SKM-1 (cell line): ENCODE results near the gene ARHGDIG.

Experiments used
- DNase-seq: peaks from one replicate; lab custom pipeline; 2025; ENCODE audit not compliant: unreplicated experiment; lab: John Stamatoyannopoulos, UW

Gene ARHGDIG

GRCh38 chr16:296276-296675 is 15.9 kb downstream of the ARHGDIG start:
- DNase-seq: no peak

- DNase-seq: no peak
Measured at GRCh38 chr16:296806-297510, 16.6 kb downstream of the ARHGDIG start.

- no peak for DNase-seq
Measured at GRCh38 chr16:297832-298231, 17.4 kb downstream of the ARHGDIG start.

- DNase-seq: no peak
Measured at GRCh38 chr16:301235-301634, 20.8 kb downstream of the ARHGDIG start.

- DNase-seq: no peak
Measured at GRCh38 chr16:301950-302349, 21.6 kb downstream of the ARHGDIG start.

- no peak for DNase-seq
Measured at GRCh38 chr16:303760-304505, 23.5 kb downstream of the ARHGDIG start.

- no peak for DNase-seq
Measured at GRCh38 chr16:305916-306626, 25.7 kb downstream of the ARHGDIG start.

- no peak for DNase-seq
Measured at GRCh38 chr16:306911-307370, 26.6 kb downstream of the ARHGDIG start.

GRCh38 chr16:307691-308312 is 27.4 kb downstream of the ARHGDIG start:
- DNase-seq: no peak

- no peak for DNase-seq
Measured at GRCh38 chr16:309476-309875, 29.1 kb downstream of the ARHGDIG start.

- DNase-seq: no peak
Measured at GRCh38 chr16:311725-312124, 31.3 kb downstream of the ARHGDIG start.

GRCh38 chr16:314351-314750 is 34.0 kb downstream of the ARHGDIG start:
- DNase-seq: no peak

- DNase-seq: no peak
Measured at GRCh38 chr16:314795-315299, 34.5 kb downstream of the ARHGDIG start.

GRCh38 chr16:316741-317464 is 36.5 kb downstream of the ARHGDIG start:
- DNase-seq: no peak

- DNase-seq: no peak
Measured at GRCh38 chr16:317583-317982, 37.2 kb downstream of the ARHGDIG start.

GRCh38 chr16:318628-319027 is 38.2 kb downstream of the ARHGDIG start:
- DNase-seq: no peak

GRCh38 chr16:320206-320605 is 39.8 kb downstream of the ARHGDIG start:
- no peak for DNase-seq

GRCh38 chr16:321532-321931 is 41.1 kb downstream of the ARHGDIG start:
- DNase-seq: no peak

- no peak for DNase-seq
Measured at GRCh38 chr16:322476-323143, 42.2 kb downstream of the ARHGDIG start.

- no peak for DNase-seq
Measured at GRCh38 chr16:324201-324450, 43.7 kb downstream of the ARHGDIG start.
